Esophagus muscularis mucosa (tissue), 4 donors: ENCODE measurements around the gene PNMA6F. TPM values are rescaled to one million over a fixed set of nuclear protein-coding genes. Genes with fewer than 3 reads are reported as not detected.

Experiments used
- small RNA-seq, 3 donors: library from RNA; depleted of rRNA; stranded (forward); fragments of <200 nt; gene quantifications; one replicate each; pipeline ENCODE3, GENCODE V24; 2016
- total RNA-seq, 4 donors: library from RNA; depleted of rRNA; stranded (reverse); fragments of >200 nt; gene quantifications; one replicate each; pipeline versions ENCODE4 v1.1.0 to v1.2.1, GENCODE V29; 2016

Gene PNMA6F
- total RNA-seq, 4 donors from 2014 or later = not detected

Small RNA genes within 50 kb of the gene (small RNA-seq; reads per million reads assigned to genes)
- 0 reads per million in 3 donors for gene AC152007.1

Other genes with a start within 250 kb of the PNMA6F start
- 1 to 10 TPM; 1.2 to 3.7 (median 2.7) TPM for gene PNMA6A, start 249.3 kb downstream of the PNMA6F start, total RNA-seq
- not detected for gene MAGEA1, start 142.5 kb downstream of the PNMA6F start, total RNA-seq
- 10 to 100 TPM; 12.5 to 18.4 (median 17.4) TPM for gene ZNF275, start 12.4 kb upstream of the PNMA6F start, total RNA-seq
- not detected for gene PNMA6E, start 79.6 kb upstream of the PNMA6F start, total RNA-seq
- gene ZFP92, start 89.7 kb upstream of the PNMA6F start, total RNA-seq = 1 to 10 TPM; 1.2 to 3.2 (median 2.5) TPM
- gene TREX2, start 124.3 kb upstream of the PNMA6F start, total RNA-seq = 1 to 10 TPM in 2 of 4 donors, under 1 TPM in 1, not detected in 1; 0.78 to 2.3 (median 1.2) TPM
- gene HAUS7, start 148.8 kb upstream of the PNMA6F start, total RNA-seq = 10 to 100 TPM; 23.4 to 25.8 (median 24.2) TPM
- gene BGN, start 173.2 kb upstream of the PNMA6F start, total RNA-seq = 10 to 100 TPM; 16.6 to 77.8 (median 21.5) TPM
- under 1 TPM; under 0.01 to 0.33 (median 0.21) TPM for gene ATP2B3, start 195.9 kb upstream of the PNMA6F start, total RNA-seq